Measurements from ENCODE around the gene MICA. TPM values are rescaled to one million over a fixed set of nuclear protein-coding genes. Genes with fewer than 3 reads are reported as not detected.
"Not testable (repeated sequence)": the region's sequence is repeated elsewhere in the genome, so short reads cannot be mapped to it uniquely, and the experiment has no call there.

Gene MICA
- total and polyA plus RNA-seq, 7 donors: 2.7 to 5.7 (median 5.0) TPM

GRCh38 chr6:31422587-31422986, 19.2 kb downstream of the MICA start:
- Histone ChIP-seq H3K27ac (no peak overlapping the region), H3K36me3 (ENCODE audit: insufficient read depth in 1 of 2, low read depth in 1 of 2) (no peaks in the 10 kb centered on the region), H3K4me1 (no peaks in the 10 kb centered on the region), H3K27me3 (ENCODE audit: insufficient read depth in 3 of 3, low read length in 2 of 3) (no peaks in the 10 kb centered on the region), H3K4me3 (no peak overlapping the region), H3K9me3 (no peaks in the 10 kb centered on the region)
- WGBS, 3 donors: 69 to 78% (median 75%) methylated on average over 3 of the region's 3 CpGs
- DNase-seq (no peak), ATAC-seq (no peak)
- intact Hi-C loops (cut with DNase I): no loop called here
- TF ChIP-seq CTCF (IDR thresholded peaks at IDR 0.05): no peak

- H3K9me3 ChIP-seq: no peaks in the 10 kb centered on the region
- intact Hi-C loops (cut with DNase I): no loop called here
- H3K36me3 ChIP-seq (ENCODE audit: insufficient read depth in 1 of 2, low read depth in 1 of 2): no peaks in the 10 kb centered on the region
- WGBS, 3 donors: 54 to 59% (median 57%) methylated on average over 3 of the region's 3 CpGs
- DNase-seq: no peak
- no peaks in the 10 kb centered on the region for H3K4me1 ChIP-seq
- H3K27me3 ChIP-seq (ENCODE audit: insufficient read depth in 3 of 3, low read length in 2 of 3): no peaks in the 10 kb centered on the region
- H3K27ac ChIP-seq: no peak overlapping the region
- no peak for ATAC-seq
- no peak for TF ChIP-seq CTCF (IDR thresholded peaks at IDR 0.05)
- no peak overlapping the region for H3K4me3 ChIP-seq
Observed at GRCh38 chr6:31423550-31423949, 20.2 kb downstream of the MICA start.

GRCh38 chr6:31426395-31427354, 23.3 kb downstream of the MICA start:
- H3K27me3 ChIP-seq (ENCODE audit: insufficient read depth in 3 of 3, low read length in 2 of 3): no peaks in the 10 kb centered on the region
- H3K9me3 ChIP-seq: peaks cover 5% of the 10 kb centered on the region
- ATAC-seq: peak in 1 of 4 donors; percentile 54
- no peaks in the 10 kb centered on the region for H3K4me1 ChIP-seq
- H3K4me3 ChIP-seq: no peak overlapping the region
- no peak for DNase-seq
- no peak overlapping the region for H3K27ac ChIP-seq
- H3K36me3 ChIP-seq (ENCODE audit: insufficient read depth in 1 of 2, low read depth in 1 of 2): no peaks in the 10 kb centered on the region
- 80 to 93% (median 90%) methylated on average over 3 of the region's 3 CpGs for WGBS, 3 donors
- TF ChIP-seq CTCF (IDR thresholded peaks at IDR 0.05): no peak
- intact Hi-C loops (cut with DNase I): no loop called here

DNA sequence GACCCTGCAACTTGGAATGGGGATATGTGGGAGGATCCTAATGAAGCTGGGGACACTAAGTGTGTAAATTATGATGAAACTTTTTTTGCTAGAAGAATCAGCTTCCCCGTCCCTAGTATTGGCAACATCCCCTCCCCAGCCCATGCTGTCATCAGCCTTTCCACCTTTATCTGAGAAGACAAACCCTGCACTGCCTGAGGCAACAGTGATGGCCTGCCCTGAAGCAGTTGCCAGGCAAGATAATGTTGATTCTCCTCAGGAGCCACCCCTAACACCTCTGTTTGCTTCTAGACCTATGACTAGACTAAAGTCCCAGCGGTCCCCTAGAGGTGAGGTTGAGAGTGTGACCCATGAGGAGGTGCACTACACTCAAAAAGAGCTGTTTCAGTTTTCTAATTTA, 27.1 kb downstream of the MICA start:
- H3K27ac ChIP-seq: no peak overlapping the region
- DNase-seq: no peak
- no peaks in the 10 kb centered on the region for H3K27me3 ChIP-seq (ENCODE audit: insufficient read depth in 3 of 3, low read length in 2 of 3)
- intact Hi-C loops (cut with DNase I): no loop called here
- H3K4me1 ChIP-seq: no peaks in the 10 kb centered on the region
- ATAC-seq: no peak
- 49 to 79% (median 72%) methylated on average over 2 of the region's 2 CpGs for WGBS, 3 donors
- peaks cover 5% of the 10 kb centered on the region for H3K9me3 ChIP-seq
- no peaks in the 10 kb centered on the region for H3K36me3 ChIP-seq (ENCODE audit: insufficient read depth in 1 of 2, low read depth in 1 of 2)
- no peak for TF ChIP-seq CTCF (IDR thresholded peaks at IDR 0.05)
- H3K4me3 ChIP-seq: no peak overlapping the region

- H3K27me3 ChIP-seq (ENCODE audit: insufficient read depth in 3 of 3, low read length in 2 of 3); H3K27ac ChIP-seq; H3K4me1 ChIP-seq; H3K9me3 ChIP-seq; ATAC-seq; H3K4me3 ChIP-seq; H3K36me3 ChIP-seq (ENCODE audit: insufficient read depth in 1 of 2, low read depth in 1 of 2); intact Hi-C loops (cut with DNase I); DNase-seq: not testable (repeated sequence)
- 76 to 86% (median 82%) methylated on average over 5 of the region's 5 CpGs for WGBS, 3 donors
Observed at GRCh38 chr6:31435051-31435450, 31.7 kb downstream of the MICA start.

Measured in psoas muscle (tissue), 8 donors.